ENCODE measurements around the gene TAF5L.

Gene TAF5L

GRCh38 chr1:229642376-229642775, 16.5 kb upstream of the TAF5L start:
- H3K27ac ChIP-seq (replicated peaks; ENCODE audit: low read length): no peak overlapping the region
- DNase-seq (ENCODE audit: low spot score): no peak
- no peak overlapping the region for H2BK12ac ChIP-seq (ENCODE audit: low read length)
- no CpG with 5 or more reads among the region's 5 CpGs for whole genome bisulfite sequencing, 2 donors (ENCODE audit: extremely low coverage in 2 of 2, insufficient read length in 2 of 2, insufficient replicate concordance in 1 of 2)
- no peak overlapping the region for H3K4ac ChIP-seq (ENCODE audit: low read length)
- no peak overlapping the region for H2AK5ac ChIP-seq (ENCODE audit: low read depth, low read length)
- no peak overlapping the region for H3K9ac ChIP-seq (ENCODE audit: low read depth, low read length, poor library complexity)
- H3K27me3 ChIP-seq (ENCODE audit: control insufficient read depth in 3 of 3, insufficient read depth in 3 of 3, low read depth in 1 of 3, low read length in 3 of 3): no peaks in the 10 kb centered on the region
- no peak overlapping the region for H3K14ac ChIP-seq (ENCODE audit: low read length)
- H3K9me3 ChIP-seq (replicated peaks in 1 of 2; ENCODE audit: control insufficient read depth in 2 of 2, insufficient read depth in 1 of 2, low read depth in 1 of 2, low read length in 2 of 2): no peaks in the 10 kb centered on the region
- H3K4me1 ChIP-seq (ENCODE audit: control insufficient read depth in 2 of 2, insufficient read depth in 1 of 2, low read depth in 1 of 2, low read length in 2 of 2): peaks cover 0 to 6% of the 10 kb centered on the region in 2 donors
- H3K36me3 ChIP-seq (replicated peaks in 1 of 2; ENCODE audit: control insufficient read depth in 2 of 2, insufficient read depth in 2 of 2, low read length in 2 of 2): peaks cover 39 to 91% of the 10 kb centered on the region in 2 donors
- H2AFZ ChIP-seq (ENCODE audit: low read length): no peak overlapping the region
- H4K8ac ChIP-seq (ENCODE audit: low read depth, low read length): no peak overlapping the region
- H2BK120ac ChIP-seq (ENCODE audit: low read depth, low read length): no peak overlapping the region
- H4K91ac ChIP-seq (ENCODE audit: low read depth, low read length, poor library complexity): no peak overlapping the region
- peaks cover 3% of the 10 kb centered on the region for H3K79me1 ChIP-seq (ENCODE audit: low read depth, low read length)
- H2BK15ac ChIP-seq (ENCODE audit: low read length): no peak overlapping the region
- no peak overlapping the region for H3K4me3 ChIP-seq (ENCODE audit: low read length in 2 of 2)
- no peak overlapping the region for H3K23ac ChIP-seq (ENCODE audit: low read depth, low read length, poor library complexity)
- no peak overlapping the region for H3K18ac ChIP-seq (ENCODE audit: low read length)
- H3K4me2 ChIP-seq (ENCODE audit: insufficient read depth, low read length, poor library complexity, severe bottlenecking): no peak overlapping the region
- no peak overlapping the region for H2BK5ac ChIP-seq (ENCODE audit: low read length)

GRCh38 chr1:229641306-229641705, 15.4 kb upstream of the TAF5L start:
- Histone ChIP-seq H3K18ac (ENCODE audit: low read length) (peak overlapping the region; percentile 44), H3K4me1 (ENCODE audit: control insufficient read depth in 2 of 2, insufficient read depth in 1 of 2, low read depth in 1 of 2, low read length in 2 of 2) (peaks cover 0 to 6% of the 10 kb centered on the region in 2 donors), H3K4me3 (ENCODE audit: low read length in 2 of 2) (no peak overlapping the region), H2BK12ac (ENCODE audit: low read length) (peak overlapping the region; percentile 33), H3K23ac (ENCODE audit: low read depth, low read length, poor library complexity) (peak overlapping the region; percentile 5), H2AFZ (ENCODE audit: low read length) (no peak overlapping the region), H3K27me3 (ENCODE audit: control insufficient read depth in 3 of 3, insufficient read depth in 3 of 3, low read depth in 1 of 3, low read length in 3 of 3) (no peaks in the 10 kb centered on the region), H2AK5ac (ENCODE audit: low read depth, low read length) (peak overlapping the region; percentile 32), H2BK15ac (ENCODE audit: low read length) (no peak overlapping the region), H3K4me2 (ENCODE audit: insufficient read depth, low read length, poor library complexity, severe bottlenecking) (no peak overlapping the region), H3K27ac (replicated peaks; ENCODE audit: low read length) (no peak overlapping the region), H3K14ac (ENCODE audit: low read length) (no peak overlapping the region), H4K91ac (ENCODE audit: low read depth, low read length, poor library complexity) (no peak overlapping the region), H4K8ac (ENCODE audit: low read depth, low read length) (no peak overlapping the region), H3K36me3 (replicated peaks in 1 of 2; ENCODE audit: control insufficient read depth in 2 of 2, insufficient read depth in 2 of 2, low read length in 2 of 2) (peaks cover 43 to 91% of the 10 kb centered on the region in 2 donors), H3K9me3 (replicated peaks in 1 of 2; ENCODE audit: control insufficient read depth in 2 of 2, insufficient read depth in 1 of 2, low read depth in 1 of 2, low read length in 2 of 2) (no peaks in the 10 kb centered on the region), H2BK120ac (ENCODE audit: low read depth, low read length) (no peak overlapping the region), H3K9ac (ENCODE audit: low read depth, low read length, poor library complexity) (no peak overlapping the region), H3K79me1 (ENCODE audit: low read depth, low read length) (peaks cover 3% of the 10 kb centered on the region), H3K4ac (ENCODE audit: low read length) (no peak overlapping the region), H2BK5ac (ENCODE audit: low read length) (no peak overlapping the region)
- WGBS, 2 donors (ENCODE audit: extremely low coverage in 2 of 2, insufficient read length in 2 of 2, insufficient replicate concordance in 1 of 2): no CpG with 5 or more reads among the region's 3 CpGs
- no peak for DNase-seq (ENCODE audit: low spot score)

GRCh38 chr1:229640455-229640854, 14.5 kb upstream of the TAF5L start:
- Histone ChIP-seq H3K14ac (ENCODE audit: low read length) (no peak overlapping the region), H3K36me3 (replicated peaks in 1 of 2; ENCODE audit: control insufficient read depth in 2 of 2, insufficient read depth in 2 of 2, low read length in 2 of 2) (peaks cover 43 to 91% of the 10 kb centered on the region in 2 donors), H3K4me1 (ENCODE audit: control insufficient read depth in 2 of 2, insufficient read depth in 1 of 2, low read depth in 1 of 2, low read length in 2 of 2) (peaks cover 0 to 6% of the 10 kb centered on the region in 2 donors), H3K23ac (ENCODE audit: low read depth, low read length, poor library complexity) (no peak overlapping the region), H2AFZ (ENCODE audit: low read length) (no peak overlapping the region), H3K18ac (ENCODE audit: low read length) (no peak overlapping the region), H3K79me1 (ENCODE audit: low read depth, low read length) (peaks cover 3% of the 10 kb centered on the region), H3K27ac (replicated peaks; ENCODE audit: low read length) (no peak overlapping the region), H3K9ac (ENCODE audit: low read depth, low read length, poor library complexity) (no peak overlapping the region), H3K4me3 (ENCODE audit: low read length in 2 of 2) (no peak overlapping the region), H4K91ac (ENCODE audit: low read depth, low read length, poor library complexity) (no peak overlapping the region), H4K8ac (ENCODE audit: low read depth, low read length) (no peak overlapping the region), H2AK5ac (ENCODE audit: low read depth, low read length) (no peak overlapping the region), H2BK15ac (ENCODE audit: low read length) (no peak overlapping the region), H3K27me3 (ENCODE audit: control insufficient read depth in 3 of 3, insufficient read depth in 3 of 3, low read depth in 1 of 3, low read length in 3 of 3) (no peaks in the 10 kb centered on the region), H2BK120ac (ENCODE audit: low read depth, low read length) (no peak overlapping the region), H2BK12ac (ENCODE audit: low read length) (no peak overlapping the region), H3K4me2 (ENCODE audit: insufficient read depth, low read length, poor library complexity, severe bottlenecking) (no peak overlapping the region), H2BK5ac (ENCODE audit: low read length) (no peak overlapping the region), H3K4ac (ENCODE audit: low read length) (no peak overlapping the region), H3K9me3 (replicated peaks in 1 of 2; ENCODE audit: control insufficient read depth in 2 of 2, insufficient read depth in 1 of 2, low read depth in 1 of 2, low read length in 2 of 2) (no peaks in the 10 kb centered on the region)
- DNase-seq (ENCODE audit: low spot score): no peak
- WGBS, 2 donors (ENCODE audit: extremely low coverage in 2 of 2, insufficient read length in 2 of 2, insufficient replicate concordance in 1 of 2): no CpG with 5 or more reads among the region's 12 CpGs

- H3K9me3 ChIP-seq (replicated peaks in 1 of 2; ENCODE audit: control insufficient read depth in 2 of 2, insufficient read depth in 1 of 2, low read depth in 1 of 2, low read length in 2 of 2): no peaks in the 10 kb centered on the region
- H3K18ac ChIP-seq (ENCODE audit: low read length): no peak overlapping the region
- peaks cover 33 to 90% of the 10 kb centered on the region in 2 donors for H3K36me3 ChIP-seq (replicated peaks in 1 of 2; ENCODE audit: control insufficient read depth in 2 of 2, insufficient read depth in 2 of 2, low read length in 2 of 2)
- no peak overlapping the region for H3K4me3 ChIP-seq (ENCODE audit: low read length in 2 of 2)
- peaks cover 6% of the 10 kb centered on the region for H3K79me1 ChIP-seq (ENCODE audit: low read depth, low read length)
- H2AFZ ChIP-seq (ENCODE audit: low read length): no peak overlapping the region
- H2BK5ac ChIP-seq (ENCODE audit: low read length): no peak overlapping the region
- DNase-seq (ENCODE audit: low spot score): no peak
- peaks cover 0 to 8% of the 10 kb centered on the region in 2 donors for H3K4me1 ChIP-seq (ENCODE audit: control insufficient read depth in 2 of 2, insufficient read depth in 1 of 2, low read depth in 1 of 2, low read length in 2 of 2)
- no peak overlapping the region for H3K27ac ChIP-seq (replicated peaks; ENCODE audit: low read length)
- H2BK12ac ChIP-seq (ENCODE audit: low read length): no peak overlapping the region
- no peak overlapping the region for H3K14ac ChIP-seq (ENCODE audit: low read length)
- no peak overlapping the region for H2BK15ac ChIP-seq (ENCODE audit: low read length)
- no peak overlapping the region for H3K4ac ChIP-seq (ENCODE audit: low read length)
- no peak overlapping the region for H4K8ac ChIP-seq (ENCODE audit: low read depth, low read length)
- no peak overlapping the region for H3K9ac ChIP-seq (ENCODE audit: low read depth, low read length, poor library complexity)
- no peak overlapping the region for H4K91ac ChIP-seq (ENCODE audit: low read depth, low read length, poor library complexity)
- H2AK5ac ChIP-seq (ENCODE audit: low read depth, low read length): no peak overlapping the region
- H3K4me2 ChIP-seq (ENCODE audit: insufficient read depth, low read length, poor library complexity, severe bottlenecking): no peak overlapping the region
- no CpG with 5 or more reads among the region's 12 CpGs for WGBS, 2 donors (ENCODE audit: extremely low coverage in 2 of 2, insufficient read length in 2 of 2, insufficient replicate concordance in 1 of 2)
- no peaks in the 10 kb centered on the region for H3K27me3 ChIP-seq (ENCODE audit: control insufficient read depth in 3 of 3, insufficient read depth in 3 of 3, low read depth in 1 of 3, low read length in 3 of 3)
- no peak overlapping the region for H2BK120ac ChIP-seq (ENCODE audit: low read depth, low read length)
- no peak overlapping the region for H3K23ac ChIP-seq (ENCODE audit: low read depth, low read length, poor library complexity)
Observed at GRCh38 chr1:229637746-229638145, 11.8 kb upstream of the TAF5L start.

Data from neuronal stem cell (in vitro differentiated cells).